Skin of body (tissue), 2 donors: ENCODE measurements around the gene EMCN. TPM values are rescaled to one million over a fixed set of nuclear protein-coding genes. Genes with fewer than 3 reads are reported as not detected.
"Not testable (repeated sequence)": the region's sequence is repeated elsewhere in the genome, so short reads cannot be mapped to it uniquely, and the experiment has no call there.

ENCODE experiments used
- DNase-seq: peaks from one replicate; lab custom pipeline; 2025; lab: John Stamatoyannopoulos, UW
- total RNA-seq: library from RNA; depleted of rRNA; stranded (reverse); fragments of >200 nt; gene quantifications from one replicate; pipeline ENCODE4 v1.2.3, GENCODE V29; 2014

Gene EMCN
- total RNA-seq, 1 donor from 2014 or later, result 20.1 TPM

- no peak for DNase-seq
Observed at GRCh38 chr4:100386270-100386669, 131.6 kb downstream of the EMCN start.

- DNase-seq, result not testable (repeated sequence)
Observed at GRCh38 chr4:100380401-100380800, 137.4 kb downstream of the EMCN start.

- no peak for DNase-seq
Observed at GRCh38 chr4:100379583-100380105, 138.2 kb downstream of the EMCN start.

- DNase-seq, result no peak
Observed at GRCh38 chr4:100372432-100372831, 145.4 kb downstream of the EMCN start.

DNA sequence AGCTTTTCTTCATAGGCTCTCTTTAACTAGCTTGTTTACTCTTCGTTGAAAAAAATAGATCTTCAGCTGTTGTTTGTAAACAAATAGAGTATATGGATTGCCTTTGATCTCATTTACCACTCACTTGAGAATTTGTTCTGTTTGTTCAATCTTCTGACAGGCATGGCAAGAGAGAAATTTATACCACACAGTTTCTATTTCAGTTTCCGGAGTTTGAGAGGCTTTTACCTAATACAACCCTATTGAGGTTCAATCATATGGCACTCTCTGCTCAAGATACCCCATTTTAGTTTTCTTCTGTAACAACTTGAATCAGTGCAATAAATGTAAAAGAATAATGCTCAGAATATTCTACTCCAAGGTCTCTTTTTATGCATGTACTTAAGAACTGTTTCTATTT, 148.0 kb downstream of the EMCN start:
- no peak for DNase-seq

DNA sequence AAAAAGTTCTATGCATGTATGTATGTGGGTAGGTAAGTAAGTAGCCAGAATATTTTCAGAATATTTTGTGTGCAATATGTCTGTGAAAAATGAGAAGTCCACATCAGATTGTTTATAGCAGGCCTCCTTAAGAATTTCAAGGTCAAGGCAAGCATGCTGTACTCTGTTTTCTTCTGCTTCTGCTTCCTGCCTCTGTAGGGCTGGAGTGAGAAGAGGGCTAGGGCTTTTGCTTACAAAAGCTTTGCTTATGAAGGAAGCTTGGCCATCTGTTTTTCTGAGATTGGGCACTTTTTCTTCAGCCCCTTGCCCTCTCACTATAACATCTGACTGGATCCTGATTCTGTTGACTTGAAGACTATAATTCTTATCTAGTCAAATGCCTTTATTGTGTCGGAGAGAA, 150.4 kb downstream of the EMCN start:
- DNase-seq, result no peak

DNA sequence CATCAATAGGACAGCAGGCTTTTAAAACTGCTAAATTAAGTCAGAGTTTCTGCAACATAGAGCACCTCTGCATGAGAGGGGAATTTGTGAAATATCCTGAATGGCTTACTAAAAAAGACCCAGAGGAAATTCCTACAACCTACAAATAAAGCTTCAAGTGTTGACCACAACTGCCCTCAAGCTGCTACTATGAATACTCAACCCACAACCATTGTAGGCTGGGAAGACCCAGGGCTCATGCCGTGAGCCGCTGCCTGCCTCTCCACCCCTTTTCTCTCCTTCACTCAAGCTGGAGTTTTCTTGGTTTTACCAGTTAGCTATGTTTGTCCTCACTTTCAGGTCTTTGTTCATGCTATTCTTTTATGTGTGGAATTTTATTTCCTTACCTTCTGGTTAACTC, 151.6 kb downstream of the EMCN start:
- no peak for DNase-seq

DNA sequence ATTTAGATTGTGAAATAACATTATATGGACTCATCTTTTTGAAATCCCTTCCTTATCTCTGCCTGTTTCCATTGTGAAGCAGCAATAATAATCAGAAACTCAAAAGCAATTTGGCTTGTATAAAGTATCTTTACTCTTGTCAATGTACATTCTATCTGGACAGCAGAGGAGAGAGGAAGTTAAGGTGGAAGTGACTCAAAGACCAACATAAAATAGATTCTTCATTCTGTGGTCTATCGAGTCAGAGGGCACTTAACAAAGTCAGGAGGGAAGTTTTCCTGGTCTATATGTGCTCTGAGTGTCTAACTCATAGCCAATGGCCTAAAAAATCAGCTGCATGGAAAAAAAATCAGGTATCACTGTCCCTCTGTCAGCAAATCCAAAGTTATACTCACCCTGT, 155.5 kb downstream of the EMCN start:
- DNase-seq, result no peak

- DNase-seq, result no peak
Observed at GRCh38 chr4:100361336-100361735, 156.5 kb downstream of the EMCN start.

DNA sequence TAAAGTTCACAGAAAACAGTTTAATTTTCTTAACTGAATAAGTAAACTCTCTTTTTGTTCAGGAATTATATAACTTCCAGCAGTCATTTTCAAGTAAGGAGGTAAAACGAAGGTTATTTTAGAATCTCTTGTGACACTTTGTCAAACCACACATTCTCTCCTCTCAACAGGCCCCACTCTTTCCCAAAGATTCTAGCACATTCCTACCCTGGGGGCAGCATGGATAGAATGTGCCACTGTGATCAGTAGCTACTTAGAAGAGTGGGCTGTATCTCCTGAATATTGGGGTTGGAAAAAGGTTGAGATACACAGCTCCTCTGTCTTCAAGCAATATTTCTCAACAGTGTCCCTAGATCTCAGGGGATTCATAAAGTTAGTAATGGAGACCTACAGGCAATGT, 157.6 kb downstream of the EMCN start:
- no peak for DNase-seq

- peak; percentile 36 for DNase-seq
Observed at GRCh38 chr4:100359441-100359840, 158.4 kb downstream of the EMCN start.

DNA sequence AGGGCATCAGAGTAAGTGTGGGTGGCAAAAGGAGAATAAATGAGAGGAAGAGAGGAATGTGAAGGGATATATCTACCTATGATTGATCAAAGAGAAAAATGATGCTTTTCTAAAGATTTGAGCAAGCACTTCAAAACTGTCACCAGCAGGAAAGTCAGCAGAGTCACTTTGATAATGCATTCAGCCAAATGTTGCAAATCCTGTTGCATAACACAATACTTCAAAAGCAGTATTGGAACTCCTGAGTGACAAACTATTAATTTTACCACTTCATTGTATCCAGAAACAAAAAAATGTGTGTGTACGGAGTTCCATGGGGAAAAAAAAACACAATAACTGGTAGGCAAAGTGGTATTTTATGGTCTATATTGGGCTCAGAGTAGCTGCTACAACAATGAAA, 160.3 kb downstream of the EMCN start:
- DNase-seq, result no peak

DNA sequence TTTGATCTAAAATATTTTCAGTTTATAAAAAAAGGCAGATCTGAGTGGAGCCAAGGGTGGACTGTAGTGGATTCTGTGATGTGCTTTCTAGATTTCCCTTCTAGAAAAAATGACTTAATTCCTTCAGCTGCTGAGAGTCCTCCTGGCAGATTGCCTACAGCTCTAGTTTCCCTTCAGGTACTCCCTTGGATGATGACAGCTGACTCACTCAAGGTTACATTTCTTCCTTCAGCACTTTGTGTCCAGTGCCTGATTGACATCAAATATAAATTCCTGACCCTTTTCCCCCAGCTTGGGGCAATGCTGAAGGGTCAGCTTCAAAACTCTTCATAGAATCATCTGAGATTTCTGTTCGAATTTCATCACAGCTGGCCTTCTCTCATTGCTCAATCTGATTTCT, 161.7 kb downstream of the EMCN start:
- DNase-seq, result no peak

GRCh38 chr4:100352352-100352751, 165.5 kb downstream of the EMCN start:
- DNase-seq, result not testable (repeated sequence)

DNA sequence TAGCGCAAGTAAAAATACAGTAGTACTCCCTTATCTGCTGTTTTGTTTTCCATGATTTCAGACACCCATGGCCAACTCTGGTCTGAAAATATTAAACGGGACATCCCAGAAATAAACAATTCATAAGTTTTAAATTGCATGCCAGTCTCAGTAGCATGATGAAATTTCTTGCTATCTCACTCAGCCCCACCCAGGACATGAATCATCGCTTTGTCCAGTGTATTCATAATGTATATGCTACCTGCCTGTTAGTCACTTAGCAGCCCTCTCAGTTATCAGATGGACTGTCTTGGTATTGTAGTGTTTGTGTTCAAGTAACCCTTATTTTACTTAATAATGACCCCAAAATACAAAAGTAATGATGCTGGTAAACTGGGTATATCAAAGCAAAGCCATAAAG, 169.3 kb downstream of the EMCN start:
- no peak for DNase-seq

GRCh38 chr4:100347241-100347640, 170.6 kb downstream of the EMCN start:
- DNase-seq, result no peak

DNA sequence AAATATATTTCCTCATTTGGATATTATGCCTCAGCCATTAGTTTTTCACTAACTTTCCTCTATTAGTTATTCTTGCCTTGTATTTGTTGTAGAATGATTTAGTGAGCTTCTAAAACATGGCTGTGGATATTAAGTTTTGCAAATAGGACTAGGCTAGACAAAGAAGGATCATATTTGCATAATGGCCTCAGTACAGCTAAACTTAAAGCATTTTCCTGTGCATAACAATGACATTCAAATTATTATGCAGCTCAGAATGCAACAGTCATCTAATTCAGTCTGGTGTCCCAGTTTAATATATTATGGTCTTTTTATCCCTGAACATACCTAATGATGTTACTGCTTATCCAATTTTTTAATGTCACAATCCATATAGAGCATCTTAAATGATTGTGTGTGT, 172.2 kb downstream of the EMCN start:
- DNase-seq, result no peak
